ENCODE measurements around the gene REP15.

DNA sequence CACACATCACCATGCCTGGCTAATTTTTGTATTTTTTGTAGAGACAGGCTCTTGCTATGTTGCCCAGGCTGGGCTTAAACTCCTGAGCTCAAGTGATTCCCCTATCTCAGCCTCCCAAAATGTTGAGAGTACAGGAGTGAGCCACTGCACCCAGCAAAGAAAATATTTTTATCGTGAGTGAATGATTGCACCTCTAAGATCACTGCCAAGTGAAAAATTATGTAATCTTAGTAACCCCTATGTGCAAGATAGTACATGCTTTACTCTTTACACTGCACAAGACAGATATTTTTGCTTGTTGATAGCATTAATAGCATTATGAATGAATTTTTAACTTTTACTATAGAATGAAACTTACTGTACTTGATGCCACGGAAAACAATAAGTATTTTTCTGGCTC lies 11.0 kb downstream of the REP15 start:
- TF ChIP-seq CTCF (IDR thresholded peaks at IDR 0.05): no peak
- TF ChIP-seq POLR2AphosphoS5 (IDR thresholded peaks at IDR 0.05; ENCODE audit: low read depth, low read length): no peak
- no peak for TF ChIP-seq TCF7L2 (IDR thresholded peaks at IDR 0.05; ENCODE audit: low read depth, low read length)
- TF ChIP-seq, protein P1, sequence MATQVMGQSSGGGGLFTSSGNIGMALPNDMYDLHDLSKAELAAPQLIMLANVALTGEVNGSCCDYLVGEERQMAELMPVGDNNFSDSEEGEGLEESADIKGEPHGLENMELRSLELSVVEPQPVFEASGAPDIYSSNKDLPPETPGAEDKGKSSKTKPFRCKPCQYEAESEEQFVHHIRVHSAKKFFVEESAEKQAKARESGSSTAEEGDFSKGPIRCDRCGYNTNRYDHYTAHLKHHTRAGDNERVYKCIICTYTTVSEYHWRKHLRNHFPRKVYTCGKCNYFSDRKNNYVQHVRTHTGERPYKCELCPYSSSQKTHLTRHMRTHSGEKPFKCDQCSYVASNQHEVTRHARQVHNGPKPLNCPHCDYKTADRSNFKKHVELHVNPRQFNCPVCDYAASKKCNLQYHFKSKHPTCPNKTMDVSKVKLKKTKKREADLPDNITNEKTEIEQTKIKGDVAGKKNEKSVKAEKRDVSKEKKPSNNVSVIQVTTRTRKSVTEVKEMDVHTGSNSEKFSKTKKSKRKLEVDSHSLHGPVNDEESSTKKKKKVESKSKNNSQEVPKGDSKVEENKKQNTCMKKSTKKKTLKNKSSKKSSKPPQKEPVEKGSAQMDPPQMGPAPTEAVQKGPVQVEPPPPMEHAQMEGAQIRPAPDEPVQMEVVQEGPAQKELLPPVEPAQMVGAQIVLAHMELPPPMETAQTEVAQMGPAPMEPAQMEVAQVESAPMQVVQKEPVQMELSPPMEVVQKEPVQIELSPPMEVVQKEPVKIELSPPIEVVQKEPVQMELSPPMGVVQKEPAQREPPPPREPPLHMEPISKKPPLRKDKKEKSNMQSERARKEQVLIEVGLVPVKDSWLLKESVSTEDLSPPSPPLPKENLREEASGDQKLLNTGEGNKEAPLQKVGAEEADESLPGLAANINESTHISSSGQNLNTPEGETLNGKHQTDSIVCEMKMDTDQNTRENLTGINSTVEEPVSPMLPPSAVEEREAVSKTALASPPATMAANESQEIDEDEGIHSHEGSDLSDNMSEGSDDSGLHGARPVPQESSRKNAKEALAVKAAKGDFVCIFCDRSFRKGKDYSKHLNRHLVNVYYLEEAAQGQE (IDR thresholded peaks at IDR 0.05; ENCODE audit: insufficient read depth in 1 of 2, low read depth in 2 of 2, low read length in 1 of 2): no peak
- TF ChIP-seq SIN3A (IDR thresholded peaks at IDR 0.05; ENCODE audit: borderline replicate concordance, insufficient read depth, low read depth, low read length): no peak

Data from Panc1 (cell line).